ENCODE results near the gene SETSIP. TPM values are rescaled to one million over a fixed set of nuclear protein-coding genes. Genes with fewer than 3 reads are reported as not detected.
A peak's percentile ranks its signal among the peaks of the same experiment; 100 is the strongest.
"Not testable (repeated sequence)": the region's sequence is repeated elsewhere in the genome, so short reads cannot be mapped to it uniquely, and the experiment has no call there.

The SETSIP gene, protein sequence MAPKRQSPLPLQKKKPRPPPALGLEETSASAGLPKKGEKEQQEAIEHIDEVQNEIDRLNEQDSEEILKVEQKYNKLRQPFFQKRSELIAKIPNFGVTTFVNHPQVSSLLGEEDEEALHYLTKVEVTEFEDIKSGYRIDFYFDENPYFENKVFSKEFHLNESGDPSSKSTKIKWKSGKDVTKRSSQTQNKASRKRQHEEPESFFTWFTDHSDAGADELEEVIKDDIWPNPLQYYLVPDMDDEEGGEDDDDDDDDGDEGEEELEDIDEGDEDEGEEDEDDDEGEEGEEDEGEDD
- polyA plus RNA-seq (2013, experiment 1 of 2; ENCODE audit: insufficient read length), result 0.40 TPM
- polyA plus RNA-seq (2013, experiment 2 of 2; ENCODE audit: insufficient read length), result 1.2 TPM

DNA sequence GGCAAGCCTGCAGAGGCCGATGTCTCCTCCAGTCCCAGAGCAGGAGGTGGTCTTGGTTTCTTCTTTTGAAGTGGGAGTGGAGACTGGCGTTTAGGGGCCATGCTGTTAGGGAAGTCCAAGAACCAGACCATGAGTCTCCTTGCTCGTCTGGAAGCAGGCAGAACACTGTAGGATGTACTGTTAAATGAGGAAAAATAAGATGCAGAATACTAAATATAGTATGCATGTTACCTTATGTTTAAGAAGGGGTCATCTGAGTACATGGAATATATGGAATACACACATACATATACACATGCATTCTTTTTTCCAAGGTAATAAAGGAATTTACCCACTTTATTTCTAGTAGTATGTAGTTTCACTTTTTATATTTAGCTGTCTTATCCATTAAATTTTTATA, at the start of gene SETSIP:
Gene SETSIP, minus strand, starts transcription at position 101 of the 400 bp plus-strand sequence. Its CDS starts 0 bp downstream, at position 101.
- no peak for DNase-seq

DNA sequence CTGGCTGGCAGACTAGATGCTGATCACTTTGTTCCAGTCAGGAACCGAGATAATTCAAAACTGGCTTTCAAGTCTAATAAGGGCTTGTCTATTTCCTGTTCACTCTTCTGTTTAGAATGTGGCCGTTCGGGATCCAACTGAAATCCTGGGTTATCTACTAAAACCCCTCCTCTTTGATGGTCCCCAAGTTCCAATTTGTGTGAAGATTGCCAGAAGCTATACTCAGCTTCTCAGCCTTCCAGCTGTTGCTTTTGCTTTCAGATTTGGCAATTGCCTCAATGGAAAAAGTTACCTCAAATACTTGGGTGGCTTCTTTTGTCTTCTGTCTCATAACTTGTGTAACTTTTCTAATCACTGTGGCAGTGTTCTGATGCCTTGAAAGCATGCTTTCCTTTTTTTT, 48.7 kb upstream of the SETSIP start:
- no peak for DNase-seq

DNA sequence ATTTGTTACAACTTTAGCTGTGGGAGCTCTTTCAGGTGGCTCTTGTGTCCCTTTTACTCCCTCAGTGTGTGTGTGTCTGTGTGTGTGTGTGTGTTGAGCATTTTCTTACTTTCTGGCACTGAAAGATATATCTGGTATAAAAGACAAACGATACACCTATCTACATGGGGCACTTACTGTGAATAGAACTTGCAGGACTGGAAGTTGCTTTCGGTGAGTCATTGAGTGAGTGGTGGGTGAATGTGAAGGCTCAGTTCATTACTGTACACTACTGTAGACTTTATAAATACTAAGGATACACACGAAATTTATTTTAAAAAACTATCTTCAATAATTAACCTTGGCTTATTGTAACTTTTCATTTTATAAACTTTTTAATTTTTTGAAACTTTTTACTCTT, 43.6 kb upstream of the SETSIP start:
- no peak for DNase-seq

DNA sequence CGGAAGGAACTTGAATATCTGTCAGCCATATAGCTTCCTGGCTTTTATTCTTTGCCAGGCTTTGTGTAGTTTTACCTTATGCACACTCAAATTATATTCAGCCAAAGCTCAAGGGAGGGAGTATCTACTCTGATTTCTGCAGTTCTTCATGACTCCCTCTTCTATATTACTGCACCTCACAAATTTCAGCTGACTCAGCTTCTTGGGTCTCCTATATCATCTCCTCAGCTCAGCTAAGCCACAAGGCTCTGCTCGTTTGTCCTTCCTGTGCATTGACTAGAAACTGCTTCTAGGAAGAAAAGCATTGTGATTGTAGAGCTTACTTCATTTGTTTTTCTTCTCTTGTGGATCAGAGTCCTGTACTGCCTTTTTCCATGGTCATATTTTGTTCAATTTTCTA, 42.3 kb upstream of the SETSIP start:
- DNase-seq, result no peak

DNA sequence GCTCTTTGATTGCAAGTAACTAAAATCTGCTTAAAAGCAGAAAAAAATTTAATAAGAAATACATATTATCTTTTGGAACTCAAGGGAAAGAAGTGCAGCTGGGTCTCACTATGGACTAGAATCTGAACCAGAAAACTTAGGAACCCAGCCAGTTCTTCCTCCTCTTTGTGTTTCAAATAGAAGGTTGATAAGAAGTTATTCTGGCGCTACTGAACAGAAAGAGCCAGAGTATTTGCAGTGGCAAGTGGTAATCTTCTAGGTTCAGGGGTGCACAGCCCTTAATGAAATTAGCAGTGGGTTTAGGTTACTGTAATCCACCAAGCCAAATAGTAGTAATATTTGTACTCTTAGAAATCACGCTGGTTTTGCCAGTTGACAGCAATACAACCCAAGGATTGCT, 33.4 kb upstream of the SETSIP start:
- DNase-seq, result no peak

DNA sequence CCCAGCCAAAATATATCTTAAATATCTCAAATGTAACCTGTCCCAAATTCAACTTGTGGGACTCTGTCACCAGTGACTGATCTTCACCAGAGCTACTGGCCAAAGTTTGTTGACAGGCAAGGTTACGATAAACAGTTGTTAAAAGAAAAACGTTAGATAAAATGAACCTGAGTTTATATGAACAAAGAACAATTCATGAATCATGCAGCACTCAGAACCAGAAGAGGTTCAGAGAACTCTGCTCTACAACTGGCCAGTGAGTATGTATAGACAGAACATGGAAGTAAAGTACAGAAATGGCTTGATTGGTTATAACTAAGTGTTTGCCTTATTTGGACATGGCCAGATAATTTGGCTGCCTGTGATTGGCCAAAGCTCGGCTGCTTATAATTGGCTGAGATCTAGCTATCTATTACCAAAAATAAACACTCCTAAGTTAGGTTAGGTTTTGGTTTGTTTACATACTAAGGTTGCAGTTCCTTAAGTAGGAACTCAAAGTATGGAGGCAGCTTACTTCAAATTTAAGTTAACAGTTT, 30.4 kb upstream of the SETSIP start:
- DNase-seq, result no peak

DNA sequence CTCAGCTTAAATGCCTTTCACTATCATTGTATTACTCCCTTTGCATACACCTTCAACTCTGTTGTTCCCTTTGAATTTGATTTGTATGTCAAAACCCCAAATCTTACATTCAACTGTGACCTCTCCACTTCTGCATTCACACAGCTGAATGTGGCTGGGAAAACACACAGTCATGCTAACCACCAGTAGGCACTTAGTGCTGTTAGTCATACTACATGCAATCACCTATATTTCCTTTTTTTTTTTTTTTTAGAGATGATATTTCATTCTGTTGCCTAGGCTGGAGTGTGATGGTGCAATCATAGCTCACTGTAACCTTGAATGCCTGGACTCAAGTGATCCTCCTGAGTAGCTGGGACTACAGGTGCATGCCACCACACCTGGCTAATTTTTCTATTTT, 21.1 kb upstream of the SETSIP start:
- no peak for DNase-seq

DNA sequence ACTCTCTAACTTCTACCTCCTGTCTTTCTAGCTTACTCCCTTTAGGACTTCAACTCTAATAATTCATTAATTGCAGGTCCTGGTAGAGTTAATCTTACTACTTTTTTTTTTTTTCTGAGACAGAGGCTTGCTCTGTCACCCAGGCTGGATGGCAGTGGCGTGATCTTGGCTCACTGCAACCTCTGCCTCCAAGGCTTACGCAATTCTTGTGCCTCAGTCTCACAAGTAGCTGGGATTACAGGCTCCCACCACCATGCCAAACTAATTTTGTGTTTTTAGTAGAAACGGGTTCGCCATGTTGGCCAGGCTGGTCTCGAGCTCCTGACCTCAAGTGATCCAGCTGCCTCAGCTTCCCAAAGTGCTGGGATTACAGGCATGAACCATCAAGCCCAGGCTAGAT, 20.7 kb upstream of the SETSIP start:
- no peak for DNase-seq

DNA sequence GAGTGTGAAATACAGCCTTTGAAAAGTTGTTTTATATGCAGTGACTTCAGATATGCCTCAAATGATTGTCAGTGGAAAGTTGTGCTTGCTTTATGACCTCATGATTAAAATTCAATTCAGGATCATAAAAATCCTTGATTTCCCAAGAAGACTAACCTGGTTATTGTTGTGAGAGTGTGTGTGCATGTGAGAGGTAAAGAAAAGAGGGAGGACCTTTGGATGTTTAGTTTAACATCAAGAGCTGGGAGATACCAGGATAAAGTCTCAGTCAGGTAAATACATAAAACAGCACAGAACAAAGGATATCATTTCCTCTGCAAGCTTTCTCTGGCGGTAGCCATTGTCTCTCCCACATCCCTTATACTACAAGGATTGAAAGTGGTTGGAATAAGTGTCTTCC, 19.4 kb upstream of the SETSIP start:
- DNase-seq, result no peak

DNA sequence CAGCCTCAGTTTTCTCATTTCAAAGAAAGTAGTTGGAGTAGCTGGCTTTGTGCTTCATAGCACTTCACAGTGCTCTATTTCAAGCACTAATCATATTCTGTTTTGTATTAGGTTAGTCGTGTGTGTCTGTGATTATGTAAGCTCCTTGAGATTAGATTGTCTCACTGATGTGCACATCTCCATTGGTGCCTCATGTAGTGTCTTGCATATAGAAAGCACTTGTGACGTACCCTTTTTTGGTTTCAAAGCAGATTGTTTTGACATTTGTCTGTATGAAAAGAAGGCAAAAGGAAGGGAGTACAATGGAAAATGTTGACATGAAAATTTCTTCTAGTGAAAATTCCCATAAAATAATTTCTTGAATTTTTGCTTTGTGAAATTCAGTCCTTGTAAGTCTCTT, 18.9 kb upstream of the SETSIP start:
- DNase-seq, result no peak

DNA sequence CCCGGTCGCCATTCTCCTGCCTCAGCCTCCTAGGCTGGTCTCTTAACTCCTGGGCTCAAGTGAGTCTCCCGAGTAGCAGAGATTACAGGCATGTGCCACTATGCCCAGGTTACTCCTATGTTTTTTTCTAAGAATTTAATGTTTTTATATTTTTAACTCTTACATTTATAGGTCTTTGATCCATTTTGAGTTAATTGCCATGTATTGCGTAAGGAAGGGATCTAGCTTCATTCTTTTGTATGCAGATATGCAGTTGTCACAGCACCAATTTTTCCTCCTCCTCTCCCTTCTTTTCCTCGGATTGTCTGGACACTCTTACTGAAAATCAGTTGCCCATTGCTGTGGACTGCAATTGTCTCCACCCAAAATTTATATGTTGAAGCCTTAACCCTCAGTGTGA, 16.4 kb upstream of the SETSIP start:
- DNase-seq, result no peak

DNA sequence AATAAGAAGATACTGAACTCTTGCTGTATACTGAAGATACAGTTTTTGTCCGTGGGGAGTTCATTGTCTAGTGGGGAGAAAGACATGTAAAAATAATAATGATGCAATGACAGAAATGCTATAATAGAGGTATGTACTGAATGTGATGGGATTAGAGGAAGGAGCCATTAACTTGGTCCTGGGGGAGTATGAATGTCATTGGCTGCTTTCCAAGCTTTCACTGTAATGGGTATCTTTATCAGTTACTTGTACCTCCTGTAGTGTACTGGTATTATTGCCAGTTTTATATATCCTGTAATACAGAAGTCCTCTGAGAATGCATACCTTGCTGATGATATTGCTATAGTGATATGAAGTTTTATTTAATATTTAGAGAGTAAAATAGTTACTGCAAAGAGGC, 12.3 kb upstream of the SETSIP start:
- DNase-seq, result peak; percentile 49

DNA sequence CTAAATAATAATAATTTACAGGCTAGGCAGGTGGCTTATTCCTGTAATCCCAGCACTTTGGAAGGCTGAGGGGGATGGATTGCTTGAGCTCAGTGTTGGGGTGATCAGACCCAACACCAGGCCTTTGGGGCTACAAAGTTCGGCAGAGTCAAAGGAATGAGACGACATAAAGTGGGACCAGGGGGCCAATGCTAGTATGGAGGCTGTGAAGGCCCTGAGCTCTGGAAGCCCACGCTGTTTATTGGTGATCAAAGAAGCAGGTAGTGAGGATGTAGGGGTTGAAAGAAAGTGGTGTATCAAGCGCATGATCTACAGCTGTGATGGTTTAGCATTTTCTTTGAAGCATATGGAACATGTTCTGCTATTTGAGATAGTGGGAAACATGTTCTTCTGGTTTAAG, 10.5 kb upstream of the SETSIP start:
- DNase-seq, result no peak

DNA sequence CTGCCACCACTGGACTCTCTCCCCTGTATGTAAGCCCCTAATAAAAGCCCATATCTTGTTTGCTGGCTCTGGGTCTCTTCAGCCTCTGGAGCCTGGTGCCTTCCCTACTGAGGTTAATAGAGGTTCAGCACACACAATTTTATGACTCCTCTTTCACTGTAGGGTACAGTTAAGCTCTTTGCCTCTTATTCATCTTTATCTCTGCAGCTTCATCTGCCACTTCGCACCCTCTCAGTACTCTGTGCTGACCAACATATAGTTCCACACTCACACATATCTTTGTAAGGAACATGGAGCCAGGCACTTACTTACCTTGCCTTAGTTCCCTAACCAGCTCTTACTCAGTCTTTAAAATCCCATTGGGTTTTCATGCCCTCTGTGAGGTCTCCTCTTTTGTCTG, 9.4 kb upstream of the SETSIP start:
- DNase-seq, result no peak

DNA sequence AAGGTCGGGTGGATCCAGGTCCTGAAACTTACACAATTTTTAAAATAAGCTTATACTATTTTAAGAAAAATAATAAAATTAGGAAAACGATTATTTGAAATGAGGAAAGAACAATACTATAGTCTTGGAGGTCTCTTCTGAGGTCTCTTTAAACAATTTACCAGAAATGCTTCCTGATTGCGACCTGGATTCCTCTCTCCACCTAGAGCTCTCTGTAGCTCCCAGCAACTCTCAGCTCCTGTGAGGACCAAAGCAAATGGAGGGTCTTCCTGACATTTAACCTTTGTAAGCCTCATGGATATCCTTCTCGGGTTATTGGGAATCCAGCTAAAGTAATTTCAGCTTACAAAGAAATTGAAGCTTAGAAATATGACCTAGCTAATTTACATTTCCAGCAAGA, 5.8 kb upstream of the SETSIP start:
- DNase-seq, result no peak

DNA sequence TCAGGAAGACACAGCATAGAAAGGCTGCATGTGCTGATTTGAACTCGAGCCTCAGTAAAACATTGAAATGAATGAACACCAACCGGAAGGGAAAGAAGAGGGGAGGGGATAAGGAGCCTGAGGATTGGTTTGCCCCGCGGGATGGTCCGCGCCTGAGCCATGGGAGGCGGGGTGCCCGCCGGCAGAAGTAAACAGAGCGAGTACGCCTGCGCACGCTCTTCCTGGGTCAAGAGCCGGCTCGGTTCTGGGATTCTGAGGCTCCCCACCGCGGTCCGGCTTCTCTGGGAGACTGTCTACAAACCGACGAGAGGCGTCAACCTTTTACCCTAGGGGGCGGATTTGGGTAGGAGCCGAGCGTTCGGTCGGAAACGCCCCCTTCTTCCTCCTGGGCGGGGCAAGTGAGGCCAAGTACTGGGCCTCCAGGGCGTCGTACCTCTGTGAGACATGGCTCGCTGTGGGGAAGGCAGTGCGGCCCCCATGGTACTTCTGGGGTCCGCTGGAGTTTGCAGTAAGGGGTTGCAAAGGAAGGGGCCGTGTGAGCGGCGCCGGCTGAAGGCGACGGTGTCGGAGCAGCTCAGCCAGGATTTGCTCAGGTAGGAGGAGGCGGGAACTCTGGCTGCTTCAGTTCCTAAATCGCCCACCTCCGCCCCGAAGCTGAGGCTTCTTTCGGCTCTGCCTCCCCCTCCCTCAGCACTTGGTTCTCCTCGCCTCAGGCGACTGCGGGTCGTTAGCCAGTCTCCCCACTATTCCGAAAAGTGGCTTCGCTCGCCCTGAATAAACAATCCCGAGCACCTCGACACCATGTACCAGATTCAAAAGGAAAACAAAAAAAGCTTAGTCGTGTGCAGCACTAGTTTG, 5.1 kb upstream of the SETSIP start, which contains the start of gene BTBD8:
Gene BTBD8, plus strand, starts transcription at position 218 of the 858 bp plus-strand sequence. Its CDS starts 227 bp downstream, at position 445.
- peak; percentile 74 for DNase-seq

DNA sequence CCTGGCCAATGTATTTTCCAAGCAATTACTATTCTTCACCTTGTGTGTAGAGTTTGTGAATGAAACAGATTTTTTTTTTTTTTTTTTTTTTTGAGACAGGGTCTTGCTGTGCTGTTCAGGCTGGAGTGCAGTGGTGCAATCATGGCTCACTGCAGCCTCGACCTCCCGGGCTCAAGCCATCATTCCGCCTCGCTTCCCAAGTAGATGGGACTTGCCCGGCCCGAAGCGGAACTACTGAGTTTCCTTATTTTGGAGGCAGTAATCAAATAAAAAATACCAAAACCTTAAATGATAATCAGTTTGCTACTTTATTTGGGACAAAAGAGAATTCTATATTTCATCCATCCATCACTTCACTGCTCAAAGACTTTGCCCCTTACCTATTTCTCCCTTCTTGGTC, 4.2 kb upstream of the SETSIP start:
- DNase-seq, result no peak

DNA sequence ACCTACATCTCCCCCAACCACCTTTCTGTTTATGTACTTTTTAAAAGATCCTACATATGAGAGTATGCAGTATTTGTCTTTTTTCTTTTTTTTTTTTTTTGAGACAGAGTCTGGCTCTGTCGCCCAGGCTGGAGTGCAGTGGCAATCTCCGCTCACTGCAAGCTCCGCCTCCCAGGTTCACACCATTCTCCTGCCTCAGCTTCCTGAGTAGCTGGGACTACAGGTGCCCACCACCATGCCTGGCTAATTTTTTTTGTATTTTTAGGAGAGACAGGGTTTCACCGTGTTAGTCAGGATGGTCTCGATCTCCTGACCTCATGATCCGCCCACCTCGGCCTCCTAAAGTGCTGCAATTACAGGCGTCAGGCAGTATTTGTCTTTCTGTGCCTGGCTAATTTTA, 2.9 kb upstream of the SETSIP start:
- not testable (repeated sequence) for DNase-seq

DNA sequence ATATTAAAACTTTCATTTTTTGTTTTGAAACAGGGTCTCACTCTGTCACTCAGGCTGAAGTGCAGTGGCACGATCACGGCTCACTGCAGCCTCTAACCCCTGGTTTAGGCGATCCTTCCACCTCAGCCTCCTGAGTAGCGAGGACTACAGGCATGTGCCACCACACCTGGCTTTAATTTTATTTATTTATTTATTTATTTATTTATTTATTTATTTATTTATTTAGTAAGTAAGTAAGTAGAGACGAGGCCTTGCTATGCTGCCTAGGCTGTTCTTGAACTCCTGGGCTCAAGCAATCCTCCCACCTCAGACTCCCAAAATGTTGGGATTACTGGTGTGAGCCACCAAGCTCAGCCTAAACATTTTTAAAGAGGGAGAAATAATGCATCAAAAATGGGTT, 1.2 kb upstream of the SETSIP start:
- no peak for DNase-seq

DNA sequence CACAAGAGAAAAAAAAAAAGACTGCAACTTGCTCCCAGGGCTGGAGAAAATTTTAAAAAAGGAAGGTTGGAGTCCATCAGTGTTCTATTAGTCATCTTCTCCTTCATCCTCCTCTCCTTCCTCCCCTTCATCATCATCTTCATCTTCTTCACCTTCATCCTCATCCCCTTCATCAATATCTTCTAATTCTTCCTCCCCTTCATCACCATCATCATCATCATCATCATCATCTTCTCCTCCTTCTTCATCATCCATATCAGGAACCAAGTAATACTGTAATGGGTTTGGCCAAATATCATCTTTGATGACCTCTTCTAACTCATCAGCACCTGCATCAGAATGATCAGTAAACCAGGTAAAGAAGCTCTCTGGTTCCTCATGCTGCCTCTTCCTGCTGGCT, 765 bp downstream of the SETSIP start:
- not testable (repeated sequence) for DNase-seq

DNA sequence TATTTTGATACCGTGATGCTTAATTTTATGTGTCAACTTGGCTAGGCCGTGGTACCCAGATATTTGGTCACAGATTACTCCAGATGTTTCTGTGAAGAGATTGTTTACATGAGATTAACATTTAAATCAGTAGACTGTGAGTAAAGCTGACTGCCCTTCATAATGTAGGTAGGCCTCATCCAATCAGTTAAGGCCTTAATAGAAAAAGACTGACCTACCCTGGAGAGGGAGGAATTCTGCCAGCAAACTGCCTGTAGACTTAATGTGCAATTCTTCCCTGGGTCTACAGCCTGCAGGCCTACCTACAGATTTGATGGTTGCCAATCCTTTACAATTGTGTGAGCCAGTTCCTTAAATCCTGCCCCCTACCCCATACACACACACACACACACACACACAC, 4.3 kb downstream of the SETSIP start:
- DNase-seq, result no peak

DNA sequence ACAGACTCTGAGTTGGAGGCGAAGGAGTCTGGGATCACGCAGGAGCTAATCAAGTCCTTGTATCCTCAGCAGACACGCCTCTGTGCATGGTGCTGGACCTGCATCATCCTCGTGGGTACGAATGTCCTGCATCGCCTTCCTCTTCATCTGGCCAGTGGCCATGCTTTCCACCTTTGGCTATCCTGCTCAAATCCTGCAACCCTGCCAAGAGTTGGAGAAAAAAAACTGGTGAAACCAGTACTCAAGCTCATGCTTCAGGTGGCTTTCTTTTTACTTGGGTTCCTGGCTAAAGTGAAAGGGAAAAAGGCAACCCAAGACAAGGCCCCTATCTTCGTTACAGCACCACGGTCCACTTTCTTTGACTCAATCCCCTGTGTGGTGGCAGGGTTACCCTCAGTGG, 8.9 kb downstream of the SETSIP start:
- DNase-seq, result no peak

DNA sequence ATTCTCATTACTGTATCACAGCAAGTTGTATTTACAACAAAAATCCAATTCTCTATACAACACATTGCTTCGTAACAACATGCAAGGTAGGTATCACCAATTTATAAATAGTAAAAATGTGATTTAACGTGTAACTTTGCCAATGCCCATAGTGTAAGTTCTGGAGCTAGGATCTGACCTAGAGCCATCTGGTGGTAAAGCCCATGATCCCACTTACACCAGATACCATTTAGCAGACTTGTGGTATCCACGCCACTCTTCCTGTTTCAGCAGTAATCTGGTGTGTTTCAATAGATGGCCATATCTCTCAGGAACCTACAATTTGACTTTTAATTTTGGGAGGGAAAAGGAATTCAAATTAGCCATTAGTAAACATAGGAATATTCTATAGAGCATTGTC, 10.2 kb downstream of the SETSIP start:
- no peak for DNase-seq

DNA sequence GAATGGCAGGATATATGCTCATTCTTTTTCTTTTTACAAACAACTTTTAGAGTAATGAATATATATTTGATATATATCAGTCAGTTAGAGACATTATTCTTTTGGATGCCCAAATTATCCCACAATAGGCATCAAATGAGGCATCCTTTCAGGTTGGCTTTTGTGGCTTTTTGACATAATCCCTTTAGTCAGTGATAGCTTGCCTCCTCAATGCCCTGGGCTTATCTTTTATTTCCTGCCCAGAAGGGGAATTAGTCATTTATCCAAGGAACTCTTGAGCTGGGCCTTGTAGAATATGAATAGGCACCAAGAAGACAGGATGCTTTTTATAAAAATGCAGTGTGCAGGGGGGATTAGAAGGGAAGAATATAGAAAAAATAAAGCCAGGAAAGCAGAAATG, 23.3 kb downstream of the SETSIP start:
- DNase-seq, result no peak

Measured in fibroblast of skin of scalp (primary cell).